ENCODE results near the gene ADGRB3. TPM values are rescaled to one million over a fixed set of nuclear protein-coding genes. Genes with fewer than 3 reads are reported as not detected.

The ADGRB3 gene
- polyA plus RNA-seq, 1 experiment: not detected

DNA sequence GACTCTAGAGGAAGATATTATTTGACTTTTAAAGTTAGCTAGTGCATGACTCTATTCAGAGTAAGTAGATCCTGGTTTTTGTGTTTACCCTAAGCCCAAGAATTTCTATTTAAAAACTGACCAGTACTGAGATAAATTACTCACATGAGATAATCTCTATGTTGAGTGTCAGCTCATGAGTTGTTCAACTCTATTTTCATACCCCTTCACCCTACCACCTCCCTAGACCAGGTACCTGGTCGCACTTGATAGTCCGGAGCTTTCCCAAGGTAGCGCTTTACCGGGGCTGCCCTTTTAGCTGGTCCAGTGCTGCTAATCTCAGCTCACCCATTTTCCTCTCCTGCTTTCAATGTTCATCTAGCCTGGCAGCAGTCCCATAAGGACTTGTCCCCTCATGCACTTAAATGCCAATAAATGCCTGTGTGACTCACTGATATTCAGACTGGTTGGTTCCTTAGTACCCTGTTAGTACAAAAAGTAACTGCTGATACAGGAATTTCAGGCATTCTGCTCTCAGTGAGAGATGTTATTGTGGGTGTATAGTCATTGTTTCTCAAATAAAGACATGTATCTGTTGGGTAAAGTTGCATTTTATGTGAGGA, 503.9 kb downstream of the ADGRB3 start:
- H3K27me3 ChIP-seq (ENCODE audit: control insufficient read depth, insufficient read depth, low read length): no peaks in the 10 kb centered on the region
- TF ChIP-seq, protein P1, sequence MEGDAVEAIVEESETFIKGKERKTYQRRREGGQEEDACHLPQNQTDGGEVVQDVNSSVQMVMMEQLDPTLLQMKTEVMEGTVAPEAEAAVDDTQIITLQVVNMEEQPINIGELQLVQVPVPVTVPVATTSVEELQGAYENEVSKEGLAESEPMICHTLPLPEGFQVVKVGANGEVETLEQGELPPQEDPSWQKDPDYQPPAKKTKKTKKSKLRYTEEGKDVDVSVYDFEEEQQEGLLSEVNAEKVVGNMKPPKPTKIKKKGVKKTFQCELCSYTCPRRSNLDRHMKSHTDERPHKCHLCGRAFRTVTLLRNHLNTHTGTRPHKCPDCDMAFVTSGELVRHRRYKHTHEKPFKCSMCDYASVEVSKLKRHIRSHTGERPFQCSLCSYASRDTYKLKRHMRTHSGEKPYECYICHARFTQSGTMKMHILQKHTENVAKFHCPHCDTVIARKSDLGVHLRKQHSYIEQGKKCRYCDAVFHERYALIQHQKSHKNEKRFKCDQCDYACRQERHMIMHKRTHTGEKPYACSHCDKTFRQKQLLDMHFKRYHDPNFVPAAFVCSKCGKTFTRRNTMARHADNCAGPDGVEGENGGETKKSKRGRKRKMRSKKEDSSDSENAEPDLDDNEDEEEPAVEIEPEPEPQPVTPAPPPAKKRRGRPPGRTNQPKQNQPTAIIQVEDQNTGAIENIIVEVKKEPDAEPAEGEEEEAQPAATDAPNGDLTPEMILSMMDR (IDR thresholded peaks at IDR 0.05; ENCODE audit: low read depth, low read length): no peak
- H3K27ac ChIP-seq (ENCODE audit: low read depth, low read length): no peak overlapping the region
- H3K9me3 ChIP-seq (ENCODE audit: control insufficient read depth, insufficient read depth, low read length): no peaks in the 10 kb centered on the region
- no peak for DNase-seq (ENCODE audit: low read depth, low spot score)
- POLR2A ChIA-PET: no interaction called here
- CTCF ChIA-PET: no interaction called here
- no peak overlapping the region for H3K4me3 ChIP-seq (ENCODE audit: low read depth, low read length)

- Histone ChIP-seq H3K9me3 (ENCODE audit: control insufficient read depth, insufficient read depth, low read length) (no peaks in the 10 kb centered on the region; the same call in 1 of the 2 replicates), H3K27ac (ENCODE audit: low read depth, low read length) (no peak overlapping the region), H3K27me3 (ENCODE audit: control insufficient read depth, insufficient read depth, low read length) (no peaks in the 10 kb centered on the region), H3K4me3 (ENCODE audit: low read depth, low read length) (no peak overlapping the region)
- ChIA-PET POLR2A (no interaction called here), CTCF (no interaction called here)
- TF ChIP-seq, protein P1 (IDR thresholded peaks at IDR 0.05; ENCODE audit: low read depth, low read length): no peak
- no peak for DNase-seq (ENCODE audit: low read depth, low spot score)
These were observed 510.0 kb downstream of the ADGRB3 start for GRCh38 chr6:69145062-69145461.

DNA sequence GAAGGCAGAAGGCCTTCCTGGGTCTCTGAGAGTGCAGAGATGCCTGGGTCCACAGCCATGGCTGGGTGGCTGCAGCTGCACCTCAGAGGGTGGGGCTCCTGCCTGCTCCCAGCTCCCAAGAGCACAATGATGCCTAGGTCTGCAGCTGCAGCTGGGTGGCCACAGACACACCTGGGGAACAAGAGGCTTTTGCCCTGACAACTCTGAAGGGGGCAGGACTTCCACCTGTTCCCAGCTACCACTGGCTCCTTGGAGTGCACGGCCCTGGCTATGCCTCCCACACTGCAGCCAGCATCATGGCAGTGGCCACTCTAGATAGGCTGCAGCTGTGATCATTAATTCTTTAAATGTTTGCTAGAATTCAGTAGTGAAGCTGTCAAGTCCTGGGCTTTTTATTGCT, 511.3 kb downstream of the ADGRB3 start:
- POLR2A ChIA-PET: no interaction called here
- H3K9me3 ChIP-seq (ENCODE audit: control insufficient read depth, insufficient read depth, low read length): no peaks in the 10 kb centered on the region; the same call in 1 of the 2 replicates
- no peaks in the 10 kb centered on the region for H3K27me3 ChIP-seq (ENCODE audit: control insufficient read depth, insufficient read depth, low read length)
- TF ChIP-seq, protein P1 (IDR thresholded peaks at IDR 0.05; ENCODE audit: low read depth, low read length): no peak
- no peak overlapping the region for H3K27ac ChIP-seq (ENCODE audit: low read depth, low read length)
- DNase-seq (ENCODE audit: low read depth, low spot score): no peak
- no peak overlapping the region for H3K4me3 ChIP-seq (ENCODE audit: low read depth, low read length)
- CTCF ChIA-PET: no interaction called here

DNA sequence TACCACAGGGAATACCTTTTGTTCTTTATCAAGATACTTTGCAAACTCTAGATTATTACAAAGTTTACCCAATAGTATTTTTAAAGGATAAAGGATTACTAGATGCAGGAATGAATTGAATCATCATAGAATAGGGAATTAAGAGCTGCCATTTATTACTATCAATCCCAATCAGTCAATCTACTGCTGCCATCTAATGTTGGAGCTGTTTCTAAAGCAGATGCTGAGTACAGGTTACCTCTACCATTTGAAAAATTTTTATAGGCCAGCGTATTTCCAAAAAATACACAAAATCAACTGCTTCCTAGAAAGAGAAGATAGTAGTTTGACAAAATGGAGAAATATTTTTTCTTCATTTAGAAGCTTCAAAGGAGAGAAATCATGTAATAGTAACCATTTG, 520.4 kb downstream of the ADGRB3 start:
- Histone ChIP-seq H3K4me3 (ENCODE audit: low read depth, low read length) (no peak overlapping the region), H3K27ac (ENCODE audit: low read depth, low read length) (no peak overlapping the region), H3K27me3 (ENCODE audit: control insufficient read depth, insufficient read depth, low read length) (no peaks in the 10 kb centered on the region), H3K9me3 (ENCODE audit: control insufficient read depth, insufficient read depth, low read length) (no peaks in the 10 kb centered on the region)
- ChIA-PET POLR2A (no interaction called here), CTCF (no interaction called here)
- DNase-seq (ENCODE audit: low read depth, low spot score): no peak
- TF ChIP-seq, protein P1 (IDR thresholded peaks at IDR 0.05; ENCODE audit: low read depth, low read length): no peak

- Histone ChIP-seq H3K27ac (ENCODE audit: low read depth, low read length) (no peak overlapping the region), H3K4me3 (ENCODE audit: low read depth, low read length) (no peak overlapping the region), H3K27me3 (ENCODE audit: control insufficient read depth, insufficient read depth, low read length) (no peaks in the 10 kb centered on the region), H3K9me3 (ENCODE audit: control insufficient read depth, insufficient read depth, low read length) (no peaks in the 10 kb centered on the region)
- POLR2A ChIA-PET: no interaction called here
- no peak for DNase-seq (ENCODE audit: low read depth, low spot score)
- TF ChIP-seq, protein P1 (IDR thresholded peaks at IDR 0.05; ENCODE audit: low read depth, low read length): no peak
- CTCF ChIA-PET: no interaction called here
These were observed 527.7 kb downstream of the ADGRB3 start for GRCh38 chr6:69162811-69163210.
